ENCODE measurements around the gene EIF3F. TPM values are rescaled to one million over a fixed set of nuclear protein-coding genes. Genes with fewer than 3 reads are reported as not detected.

EIF3F gene
- total and polyA plus RNA-seq, 2 of the 8 experiments (the other 6 are each of a cell fraction or from before 2014, with no cell fraction given) = 222 to 388 TPM

GRCh38 chr11:8049084-8049483, 61.9 kb downstream of the EIF3F start (continued):
- no peak for TF ChIP-seq HDAC2 (IDR thresholded peaks at IDR 0.05; ENCODE audit: borderline replicate concordance in 1 of 2, low read depth in 2 of 2, low read length in 2 of 2)
- no peak for TF ChIP-seq KDM4A (IDR thresholded peaks at IDR 0.05; ENCODE audit: low read depth, low read length, severe bottlenecking)
- no peak for TF ChIP-seq CTBP2 (IDR thresholded peaks at IDR 0.05; ENCODE audit: borderline replicate concordance, insufficient read depth, insufficient read length, low read length)

Small RNA genes within 50 kb of the gene (small RNA-seq; reads per million reads assigned to genes)
- not detected for gene COX6CP5 (ENCODE audit: insufficient read depth)

Other genes starting within 250 kb of the EIF3F start
- gene OR5P2, start 190.4 kb upstream of the EIF3F start, total RNA-seq (2021; fragmentation: NEBNext Ultra II Directional; extraction: Animal tissue kit (Norgen Biotek cat#: 25700)) = not detected in 2 replicates
- 0.06 and 0.08 TPM in 2 replicates for gene OR5P2, start 190.4 kb upstream of the EIF3F start, polyA plus RNA-seq (2011; rRNA removed)
- 0.27 TPM in 1 of 2 replicates, not detected in the other for gene OR5P3, start 156.5 kb upstream of the EIF3F start, total RNA-seq (2021; fragmentation: NEBNext Ultra II Directional; extraction: Animal tissue kit (Norgen Biotek cat#: 25700))
- 0.14 TPM in 1 of 2 replicates, not detected in the other for gene OR5P3, start 156.5 kb upstream of the EIF3F start, polyA plus RNA-seq (2011; rRNA removed)
- not detected in 2 replicates for gene OR10A6, start 56.1 kb upstream of the EIF3F start, total RNA-seq (2021; fragmentation: NEBNext Ultra II Directional; extraction: Animal tissue kit (Norgen Biotek cat#: 25700))
- gene OR10A6, start 56.1 kb upstream of the EIF3F start, polyA plus RNA-seq (2011; rRNA removed) = not detected in 2 replicates
- gene OR10A3, start 45.6 kb upstream of the EIF3F start, total RNA-seq (2021; fragmentation: NEBNext Ultra II Directional; extraction: Animal tissue kit (Norgen Biotek cat#: 25700)) = not detected in 2 replicates
- not detected in 2 replicates for gene OR10A3, start 45.6 kb upstream of the EIF3F start, polyA plus RNA-seq (2011; rRNA removed)
- gene NLRP10, start 21.9 kb upstream of the EIF3F start, total RNA-seq (2021; fragmentation: NEBNext Ultra II Directional; extraction: Animal tissue kit (Norgen Biotek cat#: 25700)) = 0.31 and 0.71 TPM in 2 replicates
- gene NLRP10, start 21.9 kb upstream of the EIF3F start, polyA plus RNA-seq (2011; rRNA removed) = 0.16 TPM in 1 of 2 replicates, not detected in the other
- gene TUB, start 93.9 kb downstream of the EIF3F start, total RNA-seq (2021; fragmentation: NEBNext Ultra II Directional; extraction: Animal tissue kit (Norgen Biotek cat#: 25700)) = 29.9 and 31.3 TPM in 2 replicates
- 14.8 and 15.3 TPM in 2 replicates for gene TUB, start 93.9 kb downstream of the EIF3F start, polyA plus RNA-seq (2011; rRNA removed)
- gene RIC3, start 181.7 kb downstream of the EIF3F start, total RNA-seq (2021; fragmentation: NEBNext Ultra II Directional; extraction: Animal tissue kit (Norgen Biotek cat#: 25700)) = 15.5 and 16.6 TPM in 2 replicates
- 5.0 and 6.4 TPM in 2 replicates for gene RIC3, start 181.7 kb downstream of the EIF3F start, polyA plus RNA-seq (2011; rRNA removed)

All from H1 (cell line).